Activated T-cell treated with anti-CD3 and anti-CD28 coated beads, Interleukin-2, amount 50 U/mL, for 1 hour (primary cell): ENCODE measurements around the gene SYT1.
"Not testable (repeated sequence)": the region's sequence is repeated elsewhere in the genome, so short reads cannot be mapped to it uniquely, and the experiment has no call there.

ENCODE experiments used
- DNase-seq: peaks from one replicate; pipeline ENCODE4 v3.0.0-alpha.2; 2020

Gene SYT1

DNA sequence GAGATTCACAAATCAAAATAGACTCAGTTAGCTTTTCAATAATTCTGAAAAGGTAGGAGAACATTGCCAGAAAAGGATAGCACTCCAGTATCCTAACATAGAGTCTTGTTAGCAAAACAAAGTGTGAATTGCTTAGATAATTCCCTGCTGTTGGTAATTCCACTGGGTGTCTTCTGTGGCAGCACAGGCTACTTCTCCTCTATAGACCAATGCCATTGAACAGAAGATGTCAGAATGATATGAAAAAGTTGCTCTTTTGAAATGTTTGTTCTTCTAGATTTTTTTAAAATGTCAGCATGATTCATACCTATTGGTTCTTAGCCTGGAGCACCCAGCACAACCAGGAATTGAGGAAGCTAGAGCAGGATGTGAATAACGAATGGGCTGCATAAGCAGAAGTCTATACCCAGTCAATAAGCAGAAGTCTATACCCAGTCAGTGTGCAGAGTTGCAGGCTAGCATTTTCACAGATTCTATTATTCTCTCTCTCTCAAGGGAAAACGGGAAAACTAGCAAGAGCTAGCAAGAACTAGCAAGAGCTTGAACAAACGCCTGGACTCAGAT is 112.8 kb downstream of the SYT1 start:
- no peak for DNase-seq

DNA sequence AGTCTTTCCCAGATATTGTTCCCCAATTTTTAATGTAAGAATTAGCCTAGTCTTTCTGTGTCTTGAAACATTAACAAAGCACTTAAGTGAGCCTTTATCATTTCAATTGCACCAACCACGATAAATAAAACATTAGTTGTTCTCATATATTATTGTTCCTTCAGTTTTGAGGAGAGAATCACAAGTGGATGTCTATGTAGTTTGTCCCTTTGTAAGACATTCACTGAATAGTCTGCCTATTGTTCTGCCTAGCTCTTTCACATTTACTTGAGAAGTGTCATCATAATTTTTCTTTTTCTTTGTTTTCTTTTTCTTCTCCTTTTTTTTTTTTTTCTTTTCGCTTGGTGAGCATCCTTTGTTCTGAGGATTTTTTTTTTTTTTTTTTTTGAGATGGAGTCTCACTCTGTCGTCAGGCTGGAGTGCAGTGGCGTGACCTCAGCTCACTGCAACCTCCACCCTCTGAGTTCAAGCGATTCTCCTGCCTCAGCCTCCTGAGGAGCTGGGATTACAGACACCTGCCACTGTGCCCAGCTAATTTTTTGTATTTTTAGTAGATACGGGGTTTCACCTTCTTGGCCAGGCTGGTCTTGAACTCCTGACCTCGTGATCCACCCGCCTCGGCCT is 129.7 kb downstream of the SYT1 start:
- DNase-seq: no peak

GRCh38 chr12:79000501-79000900 is 135.9 kb downstream of the SYT1 start:
- DNase-seq: no peak

DNA sequence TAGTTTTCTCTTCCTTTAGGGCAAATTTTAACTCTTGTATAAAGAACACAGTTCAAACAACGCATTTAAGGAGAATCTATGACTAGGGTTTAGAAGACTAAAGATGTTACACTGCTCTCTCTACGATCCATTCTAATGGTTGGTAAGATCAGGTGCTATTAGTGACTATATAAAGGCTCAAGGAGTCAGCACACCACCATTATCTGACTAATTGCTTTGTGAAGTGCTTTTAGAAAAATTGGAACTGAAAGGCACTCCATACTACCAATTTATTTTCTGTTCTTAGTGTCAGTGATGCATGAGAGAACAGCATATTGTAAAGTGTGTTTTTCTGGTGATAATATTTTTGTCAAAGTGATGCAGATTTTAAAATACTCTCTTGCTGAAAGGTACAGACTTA is 136.8 kb downstream of the SYT1 start:
- no peak for DNase-seq

GRCh38 chr12:79006306-79006705 is 141.7 kb downstream of the SYT1 start:
- DNase-seq: no peak

DNA sequence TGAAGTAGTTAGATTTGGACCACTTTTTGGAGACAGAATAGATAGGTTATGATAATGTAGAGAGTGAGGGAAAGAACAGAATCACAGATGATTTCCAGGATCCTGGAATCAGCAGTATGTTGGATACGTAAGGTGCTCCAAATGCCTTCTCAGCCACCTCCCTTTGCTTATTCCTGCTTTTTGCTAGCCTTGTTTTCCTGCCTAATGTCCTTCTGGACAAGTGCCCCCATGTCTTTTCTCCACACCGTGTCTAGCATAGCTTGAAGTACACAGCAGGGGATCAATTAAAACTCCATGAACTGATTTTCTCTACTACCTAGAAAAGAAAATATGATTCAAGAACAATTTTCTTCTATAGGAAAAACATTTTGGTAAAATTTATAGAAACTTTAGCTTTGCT is 144.0 kb downstream of the SYT1 start:
- DNase-seq: no peak

- no peak for DNase-seq
Observed at GRCh38 chr12:79012636-79013035, 148.1 kb downstream of the SYT1 start.

- DNase-seq: no peak
Observed at GRCh38 chr12:79016181-79016580, 151.6 kb downstream of the SYT1 start.

DNA sequence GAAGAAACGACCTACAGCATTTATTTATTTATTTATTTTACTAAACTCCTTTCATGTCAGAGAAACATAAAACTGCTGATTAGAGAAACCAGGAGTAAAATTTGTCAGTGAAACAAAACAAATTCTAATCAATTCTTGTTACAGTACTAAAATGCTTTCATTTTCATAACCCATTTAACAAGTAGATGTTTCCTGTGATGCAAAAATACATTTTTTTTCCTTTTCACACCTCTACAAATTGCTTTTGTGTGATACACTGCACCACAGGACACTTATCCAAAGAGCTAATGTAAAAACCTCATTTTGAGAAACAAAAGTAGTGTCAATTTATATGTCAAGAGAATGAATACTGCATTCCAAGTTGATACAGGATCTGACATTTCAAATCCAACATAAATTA is 155.1 kb downstream of the SYT1 start:
- no peak for DNase-seq

DNA sequence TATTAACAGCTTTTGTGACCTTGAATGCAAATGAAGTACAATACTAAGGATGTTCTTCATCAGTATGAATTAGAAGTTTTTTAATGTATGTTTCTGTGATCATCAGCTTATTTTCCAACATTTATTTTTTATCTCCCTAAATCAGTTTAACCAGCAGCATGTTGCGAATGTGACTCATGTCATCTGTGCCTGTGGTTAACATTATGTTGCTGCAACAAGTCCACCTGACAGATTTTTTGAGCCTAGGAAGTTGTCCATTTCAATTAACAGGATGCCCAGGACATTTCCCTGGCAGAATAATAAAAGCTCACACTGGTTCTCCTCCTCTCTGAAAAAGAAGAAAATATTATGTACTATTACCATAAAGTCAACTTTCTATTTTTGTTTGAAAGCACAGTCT is 155.5 kb downstream of the SYT1 start:
- no peak for DNase-seq

GRCh38 chr12:79021021-79021420 is 156.4 kb downstream of the SYT1 start:
- no peak for DNase-seq

GRCh38 chr12:79023261-79023660 is 158.7 kb downstream of the SYT1 start:
- DNase-seq: no peak

DNA sequence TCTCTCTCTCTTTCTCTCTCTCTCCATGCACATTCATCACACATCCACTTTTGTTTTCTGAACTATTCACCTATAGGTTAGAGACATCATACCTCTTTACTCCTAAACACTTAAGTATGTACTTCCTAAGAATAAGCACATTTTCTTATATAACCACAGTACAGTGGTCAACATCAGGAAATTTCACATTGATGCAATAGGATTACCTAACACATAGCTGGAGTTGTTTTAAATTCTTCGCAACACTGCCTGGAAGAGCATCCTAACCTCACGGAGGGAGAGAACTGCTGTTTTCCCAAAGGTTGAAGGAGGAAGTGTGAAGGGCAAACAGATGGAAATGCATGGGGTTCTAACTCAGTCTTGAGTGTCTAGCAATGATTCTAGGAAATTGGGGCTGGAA is 159.2 kb downstream of the SYT1 start:
- no peak for DNase-seq

DNA sequence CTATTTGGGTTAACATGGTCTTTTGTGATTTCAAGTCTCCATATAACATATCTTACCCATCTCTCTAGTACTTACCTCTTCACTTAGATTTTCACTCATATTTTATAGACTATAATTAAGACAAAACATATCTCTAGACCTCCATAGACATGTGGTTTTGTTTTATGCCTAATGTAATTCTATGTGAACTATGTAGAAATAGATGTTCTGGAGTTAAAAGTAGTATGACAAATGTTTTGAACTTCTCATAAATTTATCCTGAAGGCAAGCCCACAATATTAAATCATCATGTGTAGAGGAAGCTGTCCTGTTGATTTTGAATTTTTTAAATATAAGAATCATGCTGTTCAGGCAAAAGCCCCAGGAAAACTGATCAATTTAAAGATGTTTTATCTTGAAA is 169.2 kb downstream of the SYT1 start:
- no peak for DNase-seq

DNA sequence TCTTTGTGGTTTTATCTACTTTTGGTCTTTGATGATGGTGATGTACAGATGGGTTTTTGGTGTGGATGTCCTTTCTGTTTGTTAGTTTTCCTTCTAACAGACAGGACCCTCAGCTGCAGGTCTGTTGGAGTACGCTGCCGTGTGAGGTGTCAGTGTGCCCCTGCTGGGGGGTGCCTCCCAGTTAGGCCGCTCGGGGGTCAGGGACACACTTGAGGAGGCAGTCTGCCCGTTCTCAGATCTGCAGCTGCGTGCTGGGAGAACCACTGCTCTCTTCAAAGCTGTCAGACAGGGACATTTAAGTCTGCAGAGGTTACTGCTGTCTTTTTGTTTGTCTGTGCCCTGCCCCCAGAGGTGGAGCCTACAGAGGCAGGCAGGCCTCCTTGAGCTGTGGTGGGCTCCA is 180.2 kb downstream of the SYT1 start:
- not testable (repeated sequence) for DNase-seq

DNA sequence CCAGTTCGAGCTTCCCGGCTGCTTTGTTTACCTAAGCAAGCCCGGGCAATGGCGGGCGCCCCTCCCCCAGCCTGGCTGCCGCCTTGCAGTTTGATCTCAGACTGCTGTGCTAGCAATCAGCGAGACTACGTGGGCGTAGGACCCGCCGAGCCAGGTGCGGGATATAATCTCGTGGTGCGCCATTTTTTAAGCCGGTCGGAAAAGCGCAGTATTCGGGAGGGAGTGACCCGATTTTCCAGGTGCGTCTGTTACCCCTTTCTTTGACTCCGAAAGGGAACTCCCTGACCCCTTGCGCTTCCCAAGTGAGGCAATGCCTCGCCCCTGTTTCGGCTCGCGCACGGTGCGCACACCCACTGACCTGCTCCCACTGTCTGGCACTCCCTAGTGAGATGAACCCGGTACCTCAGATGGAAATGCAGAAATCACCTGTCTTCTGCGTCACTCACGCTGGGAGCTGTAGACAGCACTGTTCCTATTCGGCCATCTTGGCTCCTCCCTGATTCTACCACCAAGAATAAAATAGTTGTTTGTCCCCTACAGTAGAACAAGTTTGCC is 180.7 kb downstream of the SYT1 start:
- not testable (repeated sequence) for DNase-seq

GRCh38 chr12:79046021-79046420 is 181.4 kb downstream of the SYT1 start:
- no peak for DNase-seq

- DNase-seq: no peak
Observed at GRCh38 chr12:79048962-79049361, 184.4 kb downstream of the SYT1 start.

DNA sequence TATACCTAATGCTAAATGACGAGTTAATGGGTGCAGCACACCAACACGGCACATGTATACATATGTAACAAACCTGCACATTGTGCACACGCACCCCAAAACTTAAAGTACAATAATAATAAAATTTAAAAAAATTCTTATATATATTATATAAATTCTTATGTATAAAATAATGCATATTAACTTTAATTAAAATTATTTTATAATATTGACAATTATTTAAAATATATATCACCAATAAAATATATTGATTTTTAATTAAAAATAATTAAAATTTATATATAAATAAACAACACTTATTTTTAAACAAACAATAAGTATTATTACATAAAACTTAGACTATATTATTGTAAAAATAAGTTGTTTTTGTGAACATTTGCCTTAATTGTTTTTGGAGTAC is 188.8 kb downstream of the SYT1 start:
- DNase-seq: no peak

DNA sequence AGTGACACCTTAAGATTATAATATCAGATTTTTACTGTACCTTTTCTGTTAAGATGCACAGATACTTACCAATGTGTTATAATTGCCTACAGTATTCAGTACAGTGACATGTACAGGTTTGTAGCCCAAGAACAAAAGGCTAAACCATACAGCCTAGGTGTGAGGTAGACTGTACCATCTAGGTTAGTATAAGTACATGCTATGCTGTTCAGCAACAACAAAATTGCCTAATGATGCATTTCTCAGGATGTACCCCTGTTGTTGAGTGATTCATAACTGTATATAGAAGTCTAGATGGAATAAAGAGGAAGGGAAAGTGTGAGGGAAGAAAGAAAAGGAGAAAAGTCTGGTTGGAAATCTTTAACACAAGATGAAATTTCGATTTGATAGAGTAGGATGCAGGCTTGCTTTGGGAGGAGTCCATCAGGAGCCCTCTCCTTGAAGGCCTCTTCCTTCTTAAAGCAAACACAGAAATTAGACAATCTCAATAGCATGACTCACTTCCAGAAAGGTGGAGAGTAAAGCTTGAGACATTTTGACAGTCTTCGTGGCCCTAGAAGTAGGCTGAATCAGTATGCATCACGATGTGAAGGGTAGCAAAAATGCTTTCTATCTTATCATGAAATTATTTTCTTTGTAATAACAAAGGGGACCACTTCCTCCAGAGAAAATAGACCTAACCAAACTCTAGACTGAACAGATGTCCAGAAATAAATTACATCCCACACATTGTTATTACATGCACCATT is 191.5 kb downstream of the SYT1 start:
- DNase-seq: no peak

GRCh38 chr12:79056775-79057174 is 192.2 kb downstream of the SYT1 start:
- no peak for DNase-seq

- DNase-seq: no peak
Observed at GRCh38 chr12:79057540-79057939, 193.0 kb downstream of the SYT1 start.

- no peak for DNase-seq
Observed at GRCh38 chr12:79058342-79058741, 193.8 kb downstream of the SYT1 start.

- no peak for DNase-seq
Observed at GRCh38 chr12:79059557-79059956, 195.0 kb downstream of the SYT1 start.
